Osteocyte (in vitro differentiated cells): ENCODE measurements around the gene ARHGEF19. TPM values are rescaled to one million over a fixed set of nuclear protein-coding genes. Genes with fewer than 3 reads are reported as not detected.

Source experiments
- DNase-seq: peaks from one replicate; pipeline ENCODE4 v3.0.0; 2021; ENCODE audit warnings: mixed read lengths; ENCODE audit not compliant: unreplicated experiment; ENCODE audit errors: extremely low spot score
- H3K27ac Mint-ChIP-seq: one replicate; pipeline ENCODE4 v1.8.0; 2021; ENCODE audit warnings: mild to moderate bottlenecking, mixed read lengths; ENCODE audit not compliant: unreplicated experiment
- H3K27me3 Mint-ChIP-seq: one replicate; pipeline ENCODE4 v1.8.0; 2021; ENCODE audit warnings: mixed read lengths; ENCODE audit not compliant: unreplicated experiment
- H3K36me3 Mint-ChIP-seq: one replicate; pipeline ENCODE4 v1.8.0; 2021; ENCODE audit warnings: mixed read lengths; ENCODE audit not compliant: unreplicated experiment
- H3K4me1 Mint-ChIP-seq: one replicate; pipeline ENCODE4 v1.8.0; 2021; ENCODE audit warnings: mixed read lengths; ENCODE audit not compliant: unreplicated experiment
- H3K4me3 Mint-ChIP-seq: one replicate; pipeline ENCODE4 v1.8.0; 2021; ENCODE audit warnings: mild to moderate bottlenecking, moderate library complexity, mixed read lengths; ENCODE audit not compliant: unreplicated experiment
- H3K9me3 Mint-ChIP-seq: one replicate; pipeline ENCODE4 v1.8.0; 2021; ENCODE audit warnings: mixed read lengths; ENCODE audit not compliant: unreplicated experiment
- total RNA-seq: library from RNA; stranded (reverse); gene quantifications from 2 replicates; pipeline ENCODE4 v1.2.1, GENCODE V29; 2021
- TF ChIP-seq, protein P1 (sequence below): fragments of 200-600 bp; sonication (generic); IDR thresholded peaks from 2 replicates; pipeline ENCODE4 v1.5.0; 2021; ENCODE audit warnings: antibody characterized with exemption, mild to moderate bottlenecking, moderate library complexity

The ARHGEF19 gene
- total RNA-seq, 1 donor from 2014 or later: 8.5 TPM

- Mint-ChIP-seq H3K4me3 (no peak overlapping the region), H3K27ac (peak overlapping the region; percentile 57), H3K36me3 (no peaks in the 10 kb centered on the region)
Observed at GRCh38 chr1:16210581-16210980, 1.9 kb downstream of the ARHGEF19 start.

DNA sequence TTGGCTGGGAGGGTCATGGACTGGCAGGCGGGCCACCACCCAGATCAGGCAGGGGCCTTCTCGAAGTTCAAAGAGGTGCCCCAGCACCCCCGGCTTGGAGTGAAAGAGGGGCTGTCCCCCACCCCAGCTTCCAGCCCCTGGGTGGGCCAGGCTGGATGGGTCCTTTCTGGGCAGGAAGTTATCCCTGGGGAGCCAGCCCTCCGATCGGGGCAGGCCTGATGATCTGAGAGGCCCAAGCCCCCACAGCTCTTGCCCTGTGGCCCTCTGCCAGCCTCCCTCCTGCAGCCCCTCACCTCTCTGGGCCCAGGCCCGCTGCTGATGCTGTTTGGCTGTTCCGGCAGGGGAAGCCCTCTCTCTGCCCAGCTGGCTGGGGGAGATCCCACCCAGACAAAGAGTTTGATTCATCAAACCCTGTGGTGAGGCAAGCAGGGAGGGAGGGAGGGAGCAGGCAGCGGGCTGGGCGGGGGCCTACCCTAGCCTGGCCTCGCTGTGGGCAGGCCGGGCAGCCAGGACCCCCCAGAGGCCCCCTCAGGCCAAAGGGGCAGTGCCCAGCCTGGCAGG lies 2.5 kb downstream of the ARHGEF19 start:
- H3K27me3 Mint-ChIP-seq: no peaks in the 10 kb centered on the region
- DNase-seq: no peak
- H3K9me3 Mint-ChIP-seq: no peaks in the 10 kb centered on the region
- H3K27ac Mint-ChIP-seq: peak overlapping the region; percentile 57
- H3K4me1 Mint-ChIP-seq: peaks cover 24% of the 10 kb centered on the region
- H3K4me3 Mint-ChIP-seq: no peak overlapping the region
- H3K36me3 Mint-ChIP-seq: no peaks in the 10 kb centered on the region
- TF ChIP-seq, protein P1, sequence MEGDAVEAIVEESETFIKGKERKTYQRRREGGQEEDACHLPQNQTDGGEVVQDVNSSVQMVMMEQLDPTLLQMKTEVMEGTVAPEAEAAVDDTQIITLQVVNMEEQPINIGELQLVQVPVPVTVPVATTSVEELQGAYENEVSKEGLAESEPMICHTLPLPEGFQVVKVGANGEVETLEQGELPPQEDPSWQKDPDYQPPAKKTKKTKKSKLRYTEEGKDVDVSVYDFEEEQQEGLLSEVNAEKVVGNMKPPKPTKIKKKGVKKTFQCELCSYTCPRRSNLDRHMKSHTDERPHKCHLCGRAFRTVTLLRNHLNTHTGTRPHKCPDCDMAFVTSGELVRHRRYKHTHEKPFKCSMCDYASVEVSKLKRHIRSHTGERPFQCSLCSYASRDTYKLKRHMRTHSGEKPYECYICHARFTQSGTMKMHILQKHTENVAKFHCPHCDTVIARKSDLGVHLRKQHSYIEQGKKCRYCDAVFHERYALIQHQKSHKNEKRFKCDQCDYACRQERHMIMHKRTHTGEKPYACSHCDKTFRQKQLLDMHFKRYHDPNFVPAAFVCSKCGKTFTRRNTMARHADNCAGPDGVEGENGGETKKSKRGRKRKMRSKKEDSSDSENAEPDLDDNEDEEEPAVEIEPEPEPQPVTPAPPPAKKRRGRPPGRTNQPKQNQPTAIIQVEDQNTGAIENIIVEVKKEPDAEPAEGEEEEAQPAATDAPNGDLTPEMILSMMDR: no peak

More at GRCh38 chr1:16210581-16210980, 1.9 kb downstream of the ARHGEF19 start:
- no peaks in the 10 kb centered on the region for H3K9me3 Mint-ChIP-seq
- DNase-seq: no peak
- peaks cover 24% of the 10 kb centered on the region for H3K4me1 Mint-ChIP-seq
- TF ChIP-seq, protein P1: no peak
- no peaks in the 10 kb centered on the region for H3K27me3 Mint-ChIP-seq

- no peak for DNase-seq
- Mint-ChIP-seq H3K36me3 (no peaks in the 10 kb centered on the region), H3K27me3 (no peaks in the 10 kb centered on the region), H3K27ac (peak overlapping the region; percentile 61), H3K9me3 (no peaks in the 10 kb centered on the region), H3K4me3 (no peak overlapping the region), H3K4me1 (peaks cover 24% of the 10 kb centered on the region)
- TF ChIP-seq, protein P1: no peak
Observed at GRCh38 chr1:16209132-16209846, 3.2 kb downstream of the ARHGEF19 start.

- Mint-ChIP-seq H3K27ac (no peak overlapping the region), H3K36me3 (no peaks in the 10 kb centered on the region), H3K9me3 (no peaks in the 10 kb centered on the region), H3K27me3 (no peaks in the 10 kb centered on the region), H3K4me3 (peak overlapping the region; percentile 35), H3K4me1 (peaks cover 24% of the 10 kb centered on the region)
- TF ChIP-seq, protein P1: no peak
- DNase-seq: no peak
Observed at GRCh38 chr1:16208270-16208987, 4.0 kb downstream of the ARHGEF19 start.
